K562 treated with DMSO at 1 percent for 48 hours (cell line): ENCODE data around the gene OR9A4. TPM values are rescaled to one million over a fixed set of nuclear protein-coding genes. Genes with fewer than 3 reads are reported as not detected.

Experiments used
- total RNA-seq: library from RNA; unstranded; fragments of 300-600 nt; gene quantifications from 2 replicates; pipeline ENCODE4 v1.2.3, GENCODE V29; 2022; ENCODE audit warnings: low replicate concordance; ENCODE audit errors: extremely low read depth

Gene OR9A4, protein sequence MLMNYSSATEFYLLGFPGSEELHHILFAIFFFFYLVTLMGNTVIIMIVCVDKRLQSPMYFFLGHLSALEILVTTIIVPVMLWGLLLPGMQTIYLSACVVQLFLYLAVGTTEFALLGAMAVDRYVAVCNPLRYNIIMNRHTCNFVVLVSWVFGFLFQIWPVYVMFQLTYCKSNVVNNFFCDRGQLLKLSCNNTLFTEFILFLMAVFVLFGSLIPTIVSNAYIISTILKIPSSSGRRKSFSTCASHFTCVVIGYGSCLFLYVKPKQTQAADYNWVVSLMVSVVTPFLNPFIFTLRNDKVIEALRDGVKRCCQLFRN
- total RNA-seq: not detected in 2 replicates

DNA sequence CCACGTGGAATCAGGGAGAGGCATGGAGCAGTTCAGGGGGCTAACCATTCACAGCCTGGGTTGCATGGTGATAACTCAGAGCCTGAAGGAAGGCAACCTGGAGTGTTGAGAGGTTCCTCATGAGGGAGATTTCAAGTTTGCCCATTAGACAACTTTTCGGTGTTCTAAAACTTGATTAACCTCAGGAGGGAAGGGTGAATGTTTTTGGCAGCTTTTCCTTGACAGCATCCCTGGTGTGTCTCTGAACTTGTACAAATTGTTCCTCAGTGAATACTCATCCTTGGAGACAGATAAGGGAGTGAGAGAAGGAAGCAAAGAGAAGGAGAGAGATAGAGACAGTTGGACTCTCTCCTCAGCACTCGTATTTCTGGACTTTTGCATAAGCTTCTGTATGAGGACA lies at the start of gene OR9A4:
TSS of gene OR9A4 (plus strand) at position 301 of the 400 bp plus-strand sequence. CDS start 2,477 bp downstream, outside the sequence.

DNA sequence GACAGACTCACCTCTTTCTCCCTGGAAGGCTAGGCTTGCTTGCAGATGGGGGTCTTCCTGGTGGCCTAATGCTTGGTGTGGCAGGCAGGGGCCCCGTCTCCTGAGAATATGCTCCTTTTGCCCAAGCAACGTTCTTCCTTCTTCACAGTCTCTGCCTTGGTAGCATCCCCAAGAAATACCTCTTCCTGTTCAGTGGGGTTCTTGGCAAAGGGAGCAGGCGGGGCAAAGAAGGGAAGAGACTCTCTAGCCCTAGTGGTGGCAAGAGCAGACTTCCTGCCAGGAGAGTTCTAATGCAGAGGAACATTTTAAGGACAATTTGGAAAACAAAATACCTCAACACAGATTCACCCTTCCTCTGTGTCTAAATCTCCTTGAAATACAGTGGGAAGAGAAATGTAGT lies 30.6 kb downstream of the OR9A4 start, which contains the start of gene CLEC5A:
TSS of gene CLEC5A (minus strand) at position 179 of the 400 bp plus-strand sequence. CDS start 682 bp downstream, outside the sequence.

Other genes starting within 250 kb of the OR9A4 start
- gene DENND11, start 214.2 kb upstream of the OR9A4 start, total RNA-seq: not detected in 2 replicates
- gene WEE2, start 208.0 kb upstream of the OR9A4 start, total RNA-seq: not detected in 2 replicates
- not detected in 2 replicates for gene SSBP1, start 178.0 kb upstream of the OR9A4 start, total RNA-seq
- not detected in 2 replicates for gene TAS2R3, start 152.3 kb upstream of the OR9A4 start, total RNA-seq
- not detected in 2 replicates for gene TAS2R4, start 139.7 kb upstream of the OR9A4 start, total RNA-seq
- gene TAS2R5, start 126.2 kb upstream of the OR9A4 start, total RNA-seq: not detected in 2 replicates
- not detected in 2 replicates for gene PRSS37, start 74.9 kb upstream of the OR9A4 start, total RNA-seq
- not detected in 2 replicates for gene CLEC5A, start 30.6 kb downstream of the OR9A4 start, total RNA-seq
- gene TAS2R38, start 57.4 kb downstream of the OR9A4 start, total RNA-seq: not detected in 2 replicates
- gene MGAM, start 79.5 kb downstream of the OR9A4 start, total RNA-seq: not detected in 2 replicates
- gene MGAM2, start 195.3 kb downstream of the OR9A4 start, total RNA-seq: not detected in 2 replicates